Ovary (tissue), 3 donors: Measurements from ENCODE around the gene ASIC4.

ENCODE experiments used
- CTCF ChIP-seq, 3 donors: fragments of 450-650 bp in 2 of 3; fragments of 200-600 bp in 1 of 3; IDR thresholded peaks; one replicate each; pipeline versions ENCODE4 v1.5.1 to v1.8.0; 2016 to 2022; ENCODE audit warnings: antibody characterized with exemption in 3 of 3, mild to moderate bottlenecking in 1 of 3
- EP300 ChIP-seq: sonication (generic); formaldehyde crosslinking; IDR thresholded peaks from one replicate; pipeline ENCODE4 v1.6.1; 2017; ENCODE audit warnings: antibody characterized with exemption
- POLR2A ChIP-seq: fragments of 450-650 bp; IDR thresholded peaks from one replicate; pipeline ENCODE4 v1.6.1; 2017; ENCODE audit warnings: antibody characterized with exemption, mild to moderate bottlenecking, moderate library complexity
- donor health status: DM: no; HTN: no; CAD: no.

- TF ChIP-seq CTCF (IDR thresholded peaks at IDR 0.05) = no peak
- no peak for TF ChIP-seq EP300
- TF ChIP-seq POLR2A = peak; percentile 56
These were observed 37.4 kb downstream of the ASIC4 start for GRCh38 chr2:219551441-219552381.
